HUDEP-2 (cell line): ENCODE measurements around the gene FYN.

Experiments
- DNase-seq, 76 experiments: peaks; one replicate each; lab custom pipeline; 2025; ENCODE audit not compliant: unreplicated experiment in 76 of 76; lab: John Stamatoyannopoulos, UW

FYN gene

DNA sequence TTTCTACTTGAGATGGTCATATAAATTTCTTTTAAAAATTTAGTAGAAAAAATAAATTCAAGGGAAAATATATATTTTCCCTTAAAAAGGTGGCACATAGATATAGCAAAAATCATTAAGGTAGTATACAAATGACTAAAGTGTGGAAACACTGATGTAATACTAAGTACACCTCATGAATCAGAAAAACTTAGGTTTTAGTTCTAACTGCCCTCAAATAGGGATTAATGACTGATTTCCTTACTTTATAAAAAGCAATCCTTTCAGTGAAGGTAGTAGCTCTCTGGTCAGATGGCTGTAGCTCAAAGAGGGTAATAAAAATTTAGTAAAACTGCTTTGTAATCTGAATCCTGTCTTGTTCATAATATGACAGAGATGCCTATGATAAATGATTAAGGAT, 63.5 kb downstream of the FYN start:
- DNase-seq: no peak

DNA sequence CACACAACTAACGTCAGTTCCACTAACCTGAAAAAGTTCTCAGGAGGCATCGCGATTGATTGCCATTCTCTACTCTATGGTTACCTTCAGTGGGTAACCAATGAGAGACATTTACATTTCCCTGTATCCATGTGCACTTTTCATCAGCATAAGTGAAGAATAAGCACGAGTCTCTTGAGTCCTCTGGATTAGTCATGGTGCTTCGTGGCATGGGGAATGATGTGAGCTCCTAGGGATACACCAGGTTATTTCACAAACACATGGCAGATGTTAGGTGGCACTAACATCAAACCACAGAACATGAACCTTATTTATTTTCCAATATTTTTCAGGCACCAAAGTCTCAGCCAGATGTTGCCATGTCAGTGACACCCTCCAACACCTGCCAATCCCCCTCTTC, 64.0 kb downstream of the FYN start:
- no peak for DNase-seq

DNA sequence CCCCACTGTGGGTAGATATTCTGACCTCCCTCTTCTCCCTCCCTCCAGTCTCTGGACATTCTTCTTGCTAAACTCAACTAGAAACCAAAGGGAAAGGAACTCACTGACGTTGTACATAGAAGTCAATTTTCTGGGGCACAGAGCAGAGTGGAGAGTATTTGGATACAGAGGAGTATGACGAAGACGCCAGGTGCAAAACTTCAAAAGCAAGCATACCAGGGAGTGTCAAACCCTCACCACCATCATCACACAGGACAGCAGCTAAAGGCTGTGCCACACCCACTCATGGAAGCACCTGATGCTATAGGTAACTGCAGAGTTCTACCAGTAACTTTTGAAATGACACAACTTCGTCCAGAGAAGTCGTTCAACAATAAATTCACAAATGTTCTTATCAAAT, 64.8 kb downstream of the FYN start:
- no peak for DNase-seq

DNA sequence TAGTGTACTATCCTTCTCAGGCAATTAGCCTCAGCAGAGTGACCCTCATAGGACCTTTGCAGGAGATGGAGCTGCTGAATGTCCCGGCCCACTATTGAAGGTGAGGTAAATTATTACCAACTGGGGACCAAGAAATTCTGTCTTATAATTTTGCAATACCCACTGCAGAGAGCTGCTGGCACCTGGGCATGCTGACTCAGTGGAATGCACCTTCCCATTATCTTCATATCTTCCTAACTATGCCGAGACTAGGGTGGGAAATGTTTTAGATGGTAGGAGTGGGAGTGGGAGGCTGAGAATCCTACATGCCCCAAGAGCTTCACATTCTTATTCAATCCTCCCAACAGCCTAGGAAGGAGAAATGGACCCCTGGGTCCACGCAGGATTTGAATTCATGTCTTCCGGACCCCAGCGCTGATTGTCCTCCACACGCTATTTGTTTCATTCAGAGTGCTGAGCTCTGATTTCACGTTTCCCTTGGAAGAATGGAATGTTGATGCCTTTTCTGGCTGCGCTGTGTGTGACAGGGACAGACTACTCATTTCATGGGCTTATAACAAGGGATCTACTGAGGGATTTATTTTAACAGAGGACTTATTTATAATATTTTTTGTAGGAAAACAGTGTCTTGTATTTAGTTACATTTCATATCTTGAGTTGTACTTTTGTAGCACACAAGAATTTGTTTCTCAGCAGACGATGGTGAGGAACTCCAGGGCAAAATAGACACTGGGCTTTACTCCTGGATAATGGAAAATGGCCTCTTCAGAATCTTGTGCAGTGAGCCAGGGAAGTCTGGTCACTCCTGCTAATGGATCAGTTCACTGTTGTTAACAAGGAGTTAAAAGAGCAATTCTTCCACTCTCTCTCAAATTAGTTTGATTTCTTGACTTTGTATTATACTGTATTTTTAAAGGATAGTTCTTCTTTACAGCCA, 66.4 kb downstream of the FYN start:
- no peak for DNase-seq

DNA sequence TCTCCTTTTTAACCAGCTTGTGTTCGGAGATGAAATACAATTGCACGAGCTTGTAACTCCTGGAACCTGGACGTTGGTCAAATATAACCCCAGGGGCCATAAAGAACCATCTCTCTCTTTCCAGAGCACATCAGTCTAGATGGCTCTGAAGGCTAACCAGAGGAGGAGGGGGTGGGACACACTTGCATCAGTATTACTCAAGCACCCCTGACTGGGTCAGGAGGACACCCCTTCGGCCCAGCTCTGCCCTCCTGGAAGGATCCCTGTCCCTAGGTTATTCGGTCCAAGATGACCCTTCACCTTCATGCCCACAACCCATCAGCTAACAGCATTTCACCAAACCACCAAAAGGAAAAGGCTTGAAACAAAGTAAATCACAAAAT, 67.1 kb downstream of the FYN start:
- no peak for DNase-seq

DNA sequence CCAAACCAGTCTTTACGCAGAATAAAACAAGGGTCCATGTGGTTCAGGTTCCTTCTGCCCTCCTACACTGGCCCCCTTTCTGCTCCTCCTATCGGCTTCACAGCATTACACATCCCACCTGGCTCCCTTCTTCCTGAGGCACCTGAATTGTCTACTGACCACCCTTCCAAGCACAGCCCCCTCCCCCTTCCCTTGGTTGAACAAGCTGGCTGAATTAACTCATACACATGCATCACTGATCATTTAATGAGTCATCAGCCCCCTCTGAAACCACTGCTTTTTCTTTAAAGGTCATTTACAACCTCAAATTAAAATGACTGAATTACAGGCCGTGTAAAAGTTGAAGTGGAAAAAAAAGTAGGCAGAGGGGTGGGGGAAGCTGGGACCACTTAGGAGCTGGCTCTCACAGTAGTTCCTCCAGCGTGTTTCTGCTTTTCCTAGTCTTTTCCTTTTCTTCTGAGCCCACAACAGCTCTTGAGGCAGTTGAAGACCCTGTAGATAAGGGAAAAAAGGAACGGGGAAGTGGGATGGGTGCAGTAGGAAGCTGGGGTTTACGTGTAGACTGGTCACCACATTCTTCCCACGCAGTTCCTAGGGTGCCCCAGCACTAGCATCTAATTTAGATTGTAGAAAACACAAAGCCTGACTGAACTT, 67.6 kb downstream of the FYN start:
- DNase-seq: no peak

DNA sequence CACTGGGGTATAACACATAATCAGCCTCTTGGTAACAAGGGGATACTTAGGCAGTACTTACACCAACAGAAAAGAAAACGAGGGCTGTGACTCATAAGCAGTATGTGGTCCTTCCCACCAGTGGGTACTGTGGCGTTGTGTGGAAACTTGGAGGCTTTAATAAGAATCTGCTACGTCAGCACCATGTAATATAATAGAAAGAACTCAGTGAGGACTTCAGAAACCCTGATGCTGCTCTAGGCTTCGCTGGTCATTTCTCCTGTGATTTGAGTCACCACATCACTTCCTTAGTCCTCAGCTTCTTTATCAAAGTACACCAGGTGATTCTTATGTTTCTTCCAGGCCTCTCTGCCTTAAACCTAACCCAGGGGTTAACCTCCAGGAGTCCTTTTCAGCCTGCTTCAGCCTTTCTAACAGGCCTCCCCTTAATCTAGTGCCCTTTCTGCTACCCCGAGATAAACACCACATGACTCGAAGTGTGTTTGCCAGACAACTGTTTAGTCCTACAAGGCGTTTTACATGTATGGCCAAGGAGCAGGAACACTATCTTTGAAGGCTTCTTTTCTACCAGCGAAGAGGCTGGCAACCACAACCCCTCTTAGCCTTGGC, 68.5 kb downstream of the FYN start:
- peak in 68 of 76 experiments; percentile 4 to 90 (median 72) for DNase-seq

DNA sequence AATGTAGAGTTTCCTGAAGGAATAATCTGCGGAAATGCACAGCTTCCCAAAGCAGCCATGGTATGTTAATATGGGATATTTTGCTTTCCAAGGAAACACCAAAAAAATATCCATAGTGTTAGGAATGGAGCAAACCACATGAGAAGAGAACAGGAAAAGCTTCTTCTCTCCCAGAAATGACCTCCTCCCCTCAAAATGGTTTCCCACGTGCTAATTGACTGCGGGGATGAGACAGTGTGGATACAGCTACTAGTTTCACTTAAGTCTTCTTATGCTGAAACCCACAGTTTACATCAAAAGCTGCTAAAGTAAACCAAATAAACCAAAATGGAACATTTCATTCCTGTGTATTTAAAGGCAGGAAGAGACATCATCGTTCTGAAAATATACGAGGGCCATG, 69.4 kb downstream of the FYN start:
- no peak for DNase-seq

DNA sequence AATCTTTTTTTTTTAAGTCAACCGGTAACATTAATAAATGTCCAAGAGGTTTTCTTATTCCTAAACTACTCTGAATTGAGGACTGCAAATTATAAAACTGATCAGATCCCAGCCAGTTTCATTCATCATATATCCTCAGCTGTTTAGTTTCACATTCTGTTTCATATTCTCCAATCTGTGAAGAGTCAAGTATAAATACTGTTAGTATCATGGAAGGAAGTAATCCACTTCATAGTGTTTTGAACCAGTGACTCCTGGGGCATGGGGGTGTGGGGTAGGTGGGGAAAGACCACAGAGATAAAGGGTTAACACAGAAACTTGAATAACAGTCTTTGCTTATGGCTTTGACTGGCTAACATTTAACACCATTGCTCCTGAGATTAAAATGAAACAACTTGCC, 69.9 kb downstream of the FYN start:
- no peak for DNase-seq

DNA sequence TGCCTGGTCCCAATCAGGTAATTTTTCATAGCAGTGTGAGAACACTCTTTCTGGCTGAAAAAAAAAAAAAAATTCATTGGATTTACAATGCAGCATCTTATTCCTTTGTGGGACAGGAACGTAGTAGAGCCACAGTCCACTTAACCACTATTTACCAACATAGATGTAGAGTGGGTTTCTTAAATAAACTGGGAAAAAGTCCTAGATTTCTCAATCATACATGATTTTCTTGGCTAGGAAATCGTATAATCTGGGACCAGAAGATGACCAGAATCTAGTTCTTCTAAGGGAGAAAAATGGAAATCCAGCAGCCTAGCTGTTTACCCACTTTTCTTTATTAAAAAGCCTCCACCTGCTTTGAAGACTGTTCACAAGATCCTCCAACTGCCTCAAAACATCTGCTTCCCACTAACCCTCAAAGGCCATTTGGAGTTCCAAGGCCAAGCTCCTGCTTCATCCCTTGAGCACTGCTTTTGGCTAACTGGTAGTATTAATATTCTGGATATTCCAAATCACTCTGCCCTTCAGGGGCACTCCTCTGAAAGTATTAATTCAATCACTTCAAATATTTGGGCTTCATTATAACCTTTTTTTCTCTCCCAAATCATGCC, 70.4 kb downstream of the FYN start:
- DNase-seq: no peak

DNA sequence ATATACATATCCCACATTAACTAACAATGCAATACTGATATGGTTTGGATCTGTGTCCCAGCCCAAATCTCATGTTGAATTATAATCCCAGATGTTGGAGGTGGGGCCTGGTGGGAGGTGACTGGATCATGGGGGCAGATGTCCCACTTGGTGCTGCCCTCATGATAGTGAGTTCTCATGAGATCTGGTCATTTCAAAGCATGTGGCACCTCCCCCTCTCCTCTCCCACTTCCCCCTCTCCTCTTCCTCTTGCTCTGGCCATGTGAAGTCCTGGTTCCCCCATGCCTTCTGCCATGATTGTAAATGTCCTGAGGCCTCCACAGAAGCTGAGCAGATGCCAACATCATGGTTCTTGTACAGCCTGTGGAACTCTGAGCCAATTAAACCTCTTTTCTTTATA, 71.2 kb downstream of the FYN start:
- DNase-seq: no peak

DNA sequence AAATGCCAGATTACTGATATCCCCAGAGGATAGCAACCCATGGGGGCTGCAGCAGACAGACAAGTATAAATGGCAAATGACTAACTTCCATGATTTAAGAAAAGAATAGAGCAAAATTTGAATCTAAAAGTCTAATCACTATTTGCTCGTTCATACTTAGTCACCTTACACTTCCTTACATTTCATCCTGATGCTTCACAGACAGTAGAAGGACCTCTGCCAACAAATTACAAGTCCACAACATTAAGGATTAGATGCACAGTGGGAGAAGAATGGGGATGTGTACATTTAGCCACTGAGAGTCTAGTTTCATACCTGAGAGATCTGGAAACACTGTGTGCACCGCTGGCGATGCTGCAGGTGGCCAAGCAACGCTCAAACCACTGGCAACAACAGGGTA, 72.4 kb downstream of the FYN start:
- no peak for DNase-seq

DNA sequence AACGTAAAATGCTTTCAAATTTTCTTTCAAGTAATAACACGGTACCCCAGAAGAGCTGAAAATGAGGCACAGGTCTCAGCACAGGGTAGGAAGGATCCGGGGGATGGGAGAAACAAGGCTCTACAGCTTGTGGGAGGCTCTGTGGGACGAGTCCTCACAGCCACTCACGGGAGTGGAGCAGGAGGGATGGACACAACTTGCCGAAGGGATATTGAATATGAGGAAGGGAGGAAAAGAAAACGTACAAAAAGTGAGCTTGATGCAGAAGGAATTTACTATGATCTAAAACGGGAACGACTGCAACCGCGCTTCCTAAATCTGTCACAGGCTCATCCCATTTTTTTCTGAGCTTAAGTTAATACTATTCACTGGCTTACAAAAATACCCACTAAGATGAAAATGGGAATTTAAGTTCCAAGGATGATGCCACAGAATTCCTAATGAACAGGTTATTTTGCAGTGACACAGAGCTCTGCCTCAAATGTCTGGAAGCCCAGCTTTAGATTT, 72.9 kb downstream of the FYN start:
- no peak for DNase-seq

DNA sequence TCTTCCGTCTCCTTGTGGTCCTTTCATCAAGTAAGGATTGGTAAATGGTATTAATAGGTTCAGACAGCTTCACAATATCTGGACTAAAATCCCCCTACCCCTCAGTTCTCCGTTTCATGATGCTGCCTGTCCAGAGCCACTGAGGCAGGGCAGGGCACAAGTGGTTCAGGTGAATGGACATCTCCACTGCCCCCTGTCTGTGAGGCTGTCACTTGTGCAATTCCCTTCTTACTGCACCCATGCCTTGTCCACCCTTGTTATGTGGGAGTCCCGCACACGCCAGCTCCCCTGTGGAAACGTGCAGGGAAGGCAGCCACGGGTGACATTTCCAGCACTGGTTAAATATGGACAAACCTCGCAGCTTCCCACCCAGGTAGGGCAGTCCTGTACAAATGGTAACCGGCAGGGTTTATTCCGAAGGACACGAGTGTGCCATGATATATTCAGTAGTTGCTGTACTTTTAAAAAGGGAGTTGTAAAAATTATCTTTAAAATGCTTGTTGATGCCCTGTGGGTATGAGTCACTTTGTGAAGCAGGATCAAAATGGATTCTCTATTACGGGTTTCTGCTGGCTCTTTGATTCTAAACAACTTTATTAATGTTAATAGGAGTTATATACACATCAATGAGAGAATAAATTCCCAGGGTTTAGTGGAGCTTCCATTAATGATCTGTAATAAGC, 73.5 kb downstream of the FYN start:
- no peak for DNase-seq

DNA sequence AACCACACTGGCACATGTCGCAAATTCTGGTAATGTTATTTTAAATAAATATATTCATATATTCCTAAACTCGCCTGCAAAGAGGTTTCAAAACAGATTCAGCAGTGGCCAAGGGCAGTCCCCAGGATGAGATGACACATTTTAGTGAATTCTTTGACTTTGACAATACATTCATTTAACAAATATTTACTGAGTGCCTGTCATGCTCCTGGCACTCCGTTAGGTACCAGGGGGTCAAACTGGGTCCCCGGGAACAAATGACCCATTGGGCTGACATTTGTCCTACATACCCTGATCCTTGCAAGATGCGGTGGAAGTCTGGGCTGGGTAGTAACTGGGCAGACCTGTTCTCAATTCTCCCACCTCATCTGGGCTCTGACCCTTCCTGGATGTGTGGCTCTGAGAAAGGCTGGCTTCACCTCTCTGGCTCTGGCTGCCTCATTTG, 74.9 kb downstream of the FYN start:
- DNase-seq: no peak

DNA sequence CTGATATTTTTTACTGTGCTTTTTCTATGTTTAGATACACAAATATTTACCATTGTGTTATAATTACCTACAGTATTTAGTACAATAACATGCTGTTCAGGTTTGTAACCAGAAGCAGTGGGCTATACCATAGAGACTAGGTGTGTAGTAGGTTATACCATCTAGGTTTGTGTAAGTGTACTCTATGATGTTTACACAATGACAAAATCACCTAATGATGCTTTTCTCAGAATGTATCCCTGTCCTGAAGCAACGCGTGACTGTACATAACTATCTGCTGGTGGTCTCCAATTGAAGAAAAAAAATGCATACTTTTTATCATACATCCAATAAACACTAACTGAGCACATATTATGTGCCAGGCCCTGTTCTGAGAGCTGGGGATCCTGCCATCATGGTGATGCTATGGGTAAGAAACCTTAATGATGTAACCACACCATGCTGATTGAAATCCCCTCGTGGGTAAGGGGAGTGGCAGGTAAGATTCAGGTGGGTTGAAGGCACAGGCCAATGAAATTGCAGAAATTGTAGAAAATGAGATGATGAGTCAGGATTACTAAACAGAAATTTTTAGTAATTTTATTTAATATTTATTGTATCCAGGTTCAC, 76.8 kb downstream of the FYN start:
- DNase-seq: no peak

DNA sequence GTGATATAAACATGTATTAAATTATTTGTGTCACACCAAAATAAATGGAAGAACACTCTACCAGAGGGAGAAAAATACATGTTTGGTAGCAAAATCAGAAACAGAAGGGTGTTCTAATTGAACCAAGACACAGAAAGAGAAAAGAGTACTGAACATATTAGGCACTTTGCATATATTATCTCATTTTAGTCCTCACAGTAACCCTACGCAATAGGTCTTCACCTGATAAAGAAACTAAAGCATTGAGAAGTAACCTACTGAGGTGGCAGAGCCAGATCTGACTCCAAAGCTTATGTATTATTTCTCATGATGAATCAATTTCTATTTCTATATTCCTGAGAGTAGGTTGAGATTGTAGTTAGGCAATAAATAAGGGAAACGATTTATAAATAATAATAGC, 77.7 kb downstream of the FYN start:
- no peak for DNase-seq

DNA sequence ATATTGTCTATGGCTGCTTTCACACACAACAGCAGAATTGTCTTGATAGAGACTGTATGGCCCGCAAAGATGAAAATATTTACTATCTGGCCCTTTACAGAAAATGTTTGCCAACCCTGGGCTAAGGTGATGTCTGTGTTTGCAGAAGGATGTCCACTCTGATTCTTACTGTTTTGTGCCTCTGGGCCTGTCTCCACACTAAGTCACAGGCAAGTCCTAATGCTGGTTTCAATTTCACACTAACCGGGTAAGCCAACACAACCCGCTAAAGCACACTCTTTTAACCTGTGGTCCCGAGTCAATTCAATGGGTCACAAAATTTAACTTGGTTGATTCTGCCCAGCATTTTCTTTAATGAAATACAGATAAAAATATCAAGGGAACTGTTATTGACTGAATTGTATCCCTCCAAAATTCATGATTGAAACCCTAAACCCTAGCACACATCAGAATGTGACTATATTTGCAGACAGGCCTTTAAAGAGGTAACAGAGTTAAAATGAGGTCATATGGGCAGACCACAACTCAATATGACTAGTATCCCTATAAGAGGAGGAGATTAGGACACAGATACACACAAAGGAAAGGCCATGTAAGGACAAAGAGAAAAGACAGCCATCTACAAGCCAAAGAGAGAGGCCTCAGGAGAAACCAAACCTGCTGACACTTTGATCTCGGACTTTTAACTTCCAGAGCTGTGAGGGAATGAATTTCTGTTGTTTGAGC, 78.4 kb downstream of the FYN start:
- no peak for DNase-seq

DNA sequence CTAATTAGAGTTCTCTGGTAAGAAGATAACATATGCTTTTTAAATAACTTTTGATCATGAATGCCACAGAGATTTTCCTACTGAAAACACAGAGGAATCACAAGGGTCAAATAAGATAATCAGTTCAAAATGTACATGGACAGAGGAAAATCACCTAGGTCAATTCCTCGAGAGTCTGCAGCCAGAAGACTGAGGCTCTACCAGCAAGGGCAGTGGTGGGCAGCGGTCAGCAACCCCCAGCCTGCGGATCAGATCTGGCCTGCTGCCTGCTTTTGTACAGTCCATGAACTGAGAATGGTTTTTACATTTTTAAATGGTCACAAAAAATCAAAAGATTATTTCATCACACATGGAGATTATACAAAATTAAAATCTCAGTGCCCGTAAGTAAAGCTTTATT, 79.0 kb downstream of the FYN start:
- no peak for DNase-seq

DNA sequence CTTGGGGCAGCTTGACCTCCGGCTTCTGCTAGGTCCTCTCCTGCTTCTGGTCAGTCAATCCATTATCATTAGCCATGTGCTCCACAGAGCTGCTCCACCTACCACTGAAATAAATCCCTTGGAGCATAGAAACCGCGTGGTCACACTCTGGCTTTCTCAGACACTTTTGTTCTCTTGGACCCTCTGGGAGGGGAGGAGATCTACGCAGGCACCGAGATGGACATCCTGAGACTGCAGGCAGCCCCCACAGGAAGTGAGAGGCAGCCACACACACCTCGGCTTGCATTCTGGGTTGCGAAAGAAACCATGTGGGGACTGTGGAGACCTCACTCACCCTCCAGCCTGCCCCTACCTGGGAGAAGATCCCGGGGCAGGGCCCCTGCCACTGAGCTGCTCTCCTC, 79.5 kb downstream of the FYN start:
- no peak for DNase-seq
